ENCODE data around the gene TTYH3.

The TTYH3 gene

GRCh38 chr7:2617325-2617905 lies 14.4 kb upstream of the TTYH3 start:
- DNase-seq, result no peak

- DNase-seq, result no peak
Observed at GRCh38 chr7:2619116-2619515, 12.7 kb upstream of the TTYH3 start.

- peak in 1 of 3 experiments; percentile 34 for DNase-seq
Observed at GRCh38 chr7:2621061-2621828, 10.5 kb upstream of the TTYH3 start.

- DNase-seq, result peak in 1 of 3 experiments; percentile 23
Observed at GRCh38 chr7:2621948-2622640, 9.7 kb upstream of the TTYH3 start.

GRCh38 chr7:2622869-2623697 lies 8.7 kb upstream of the TTYH3 start:
- DNase-seq, result no peak

- DNase-seq, result no peak
Observed at GRCh38 chr7:2623698-2624014, 8.1 kb upstream of the TTYH3 start.

GRCh38 chr7:2624293-2624886 lies 7.4 kb upstream of the TTYH3 start:
- DNase-seq, result no peak

GRCh38 chr7:2626498-2627117 lies 5.2 kb upstream of the TTYH3 start:
- DNase-seq, result no peak

GRCh38 chr7:2627258-2628129 lies 4.3 kb upstream of the TTYH3 start:
- DNase-seq, result no peak

GRCh38 chr7:2628130-2628482 lies 3.7 kb upstream of the TTYH3 start:
- no peak for DNase-seq

- DNase-seq, result no peak
Observed at GRCh38 chr7:2628891-2629290, 2.9 kb upstream of the TTYH3 start.

- DNase-seq, result peak in 2 of 3 experiments; percentile 25 to 31
Observed at GRCh38 chr7:2629746-2630681, 1.8 kb upstream of the TTYH3 start.

GRCh38 chr7:2632733-2633537 lies 1.1 kb downstream of the TTYH3 start:
- peak; percentile 30 to 90 (median 85) for DNase-seq

- DNase-seq, result no peak
Observed at GRCh38 chr7:2633538-2634266, 1.9 kb downstream of the TTYH3 start.

- DNase-seq, result no peak
Observed at GRCh38 chr7:2634267-2635145, 2.7 kb downstream of the TTYH3 start.

- no peak for DNase-seq
Observed at GRCh38 chr7:2635148-2635668, 3.4 kb downstream of the TTYH3 start.
